MCF 10A (cell line): ENCODE measurements around the gene CSF1R. TPM values are rescaled to one million over a fixed set of nuclear protein-coding genes. Genes with fewer than 3 reads are reported as not detected.

Experiments
- BruUV-seq: library from RNA; stranded (reverse); fragments of 400-500 nt; replicated peaks from 2 replicates; lab custom pipeline; 2021; lab: Mats Ljungman, UMichigan
- CTCF ChIA-PET: fragments of 300-600 bp; sonication (Branson Sonifier 250); formaldehyde crosslinking; extraction: SDS; loops from one replicate; lab custom pipeline; 2021; ENCODE audit warnings: antibody characterized with exemption, inconsistent platforms; lab: Yijun Ruan, JAX
- POLR2A ChIA-PET: fragments of 300-600, 350-650 bp; sonication (Branson Sonifier 250); formaldehyde crosslinking; extraction: SDS; loops from one replicate; lab custom pipeline; 2020; ENCODE audit warnings: antibody characterized with exemption, inconsistent platforms; lab: Yijun Ruan, JAX
- DNase-seq: peaks from one replicate; pipeline ENCODE4 v3.0.0-alpha.2; 2018; ENCODE audit not compliant: unreplicated experiment
- H3K27ac Mint-ChIP-seq: one replicate; pipeline ENCODE4 v1.8.0; 2022; ENCODE audit warnings: mild to moderate bottlenecking, low read depth, mixed read lengths; ENCODE audit not compliant: unreplicated experiment
- H3K27me3 Mint-ChIP-seq: one replicate; pipeline ENCODE4 v1.8.0; 2022; ENCODE audit warnings: mixed read lengths; ENCODE audit not compliant: insufficient read depth, unreplicated experiment
- H3K36me3 Mint-ChIP-seq: one replicate; pipeline ENCODE4 v1.8.0; 2022; ENCODE audit warnings: mild to moderate bottlenecking, moderate library complexity, mixed read lengths; ENCODE audit not compliant: insufficient read depth, unreplicated experiment
- H3K4me1 Mint-ChIP-seq: one replicate; pipeline ENCODE4 v1.8.0; 2022; ENCODE audit warnings: mixed read lengths; ENCODE audit not compliant: insufficient read depth, unreplicated experiment
- H3K4me3 Mint-ChIP-seq: one replicate; pipeline ENCODE4 v1.8.0; 2022; ENCODE audit warnings: mild to moderate bottlenecking, moderate library complexity, mixed read lengths; ENCODE audit not compliant: unreplicated experiment
- H3K9me3 Mint-ChIP-seq: one replicate; pipeline ENCODE4 v1.8.0; 2022; ENCODE audit warnings: mixed read lengths; ENCODE audit not compliant: unreplicated experiment
- CTCF ChIP-seq: fragments of 200-600 bp; IDR thresholded peaks from one replicate; pipeline ENCODE4 v1.8.0; 2022; ENCODE audit warnings: antibody characterized with exemption, mild to moderate bottlenecking; ENCODE audit not compliant: unreplicated experiment
- intact Hi-C: fragments of 100-400 bp; cut with micrococcal nuclease; formaldehyde crosslinking; loops from 2 replicates; pipeline ENCODE4 v1.14.1; 2022
- total RNA-seq: library from RNA; stranded (reverse); gene quantifications from 2 replicates; pipeline ENCODE4 v1.2.3, GENCODE V29; 2022

The CSF1R gene
- total RNA-seq, 1 experiment from 2014 or later = 1.6 TPM

GRCh38 chr5:150069672-150070627 lies 16.4 kb downstream of the CSF1R start:
- Mint-ChIP-seq H3K4me1 (peaks cover 15% of the 10 kb centered on the region), H3K27me3 (no peaks in the 10 kb centered on the region), H3K4me3 (no peak overlapping the region), H3K9me3 (no peaks in the 10 kb centered on the region), H3K36me3 (no peaks in the 10 kb centered on the region), H3K27ac (no peak overlapping the region)
- intact Hi-C loops = no loop called here
- CTCF ChIA-PET = no interaction called here
- BruUV-seq = no TSS peak
- POLR2A ChIA-PET = interaction anchor here (0.8 kb wide), 1 partner anchor 42 kb away, joined by 3 read pairs; no protein-coding TSS in a partner anchor
- no peak for DNase-seq
- no peak for TF ChIP-seq CTCF

DNA sequence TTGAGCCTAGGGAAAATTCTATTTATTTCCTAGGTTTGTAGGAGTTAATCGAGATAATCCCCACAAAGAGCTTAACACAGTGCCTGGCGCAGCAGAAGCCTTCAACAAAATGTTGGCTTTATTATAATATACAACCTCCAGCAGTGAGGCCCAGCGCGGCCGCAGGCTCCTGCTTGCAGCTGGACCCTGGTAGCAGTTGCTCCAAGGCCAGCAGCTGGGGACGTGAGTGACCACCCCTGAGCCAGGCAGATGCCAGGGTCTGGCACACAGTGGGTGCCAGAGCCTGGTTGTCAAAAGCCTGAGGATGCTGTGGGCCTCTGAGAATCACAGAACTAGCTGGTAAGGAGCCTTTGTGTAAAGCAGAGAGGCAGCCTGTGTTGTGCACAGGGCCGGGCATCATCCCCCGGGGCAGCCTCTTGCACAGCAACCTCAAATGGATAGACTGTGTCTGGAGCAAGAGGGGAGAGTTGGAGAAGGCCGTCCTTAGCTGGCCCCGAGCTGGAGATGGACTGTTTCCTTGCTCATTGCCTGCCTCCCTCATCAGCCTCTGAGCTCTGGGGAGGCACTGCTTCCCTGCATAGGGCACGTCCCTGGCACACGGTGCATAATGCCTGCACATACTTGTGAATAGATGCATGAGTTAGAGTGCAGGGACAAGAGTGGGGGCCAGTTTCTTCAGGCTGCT lies 17.3 kb downstream of the CSF1R start:
- no peaks in the 10 kb centered on the region for H3K27me3 Mint-ChIP-seq
- no peak overlapping the region for H3K4me3 Mint-ChIP-seq
- H3K36me3 Mint-ChIP-seq = no peaks in the 10 kb centered on the region
- peaks cover 15% of the 10 kb centered on the region for H3K4me1 Mint-ChIP-seq
- CTCF ChIA-PET = interaction anchor here (1.0 kb wide), 1 partner anchor 282 kb away, joined by 3 read pairs; no protein-coding TSS in a partner anchor
- no peak overlapping the region for H3K27ac Mint-ChIP-seq
- intact Hi-C loops = no loop called here
- no peak for TF ChIP-seq CTCF
- H3K9me3 Mint-ChIP-seq = no peaks in the 10 kb centered on the region
- BruUV-seq = no TSS peak
- POLR2A ChIA-PET = no interaction called here
- DNase-seq = no peak

DNA sequence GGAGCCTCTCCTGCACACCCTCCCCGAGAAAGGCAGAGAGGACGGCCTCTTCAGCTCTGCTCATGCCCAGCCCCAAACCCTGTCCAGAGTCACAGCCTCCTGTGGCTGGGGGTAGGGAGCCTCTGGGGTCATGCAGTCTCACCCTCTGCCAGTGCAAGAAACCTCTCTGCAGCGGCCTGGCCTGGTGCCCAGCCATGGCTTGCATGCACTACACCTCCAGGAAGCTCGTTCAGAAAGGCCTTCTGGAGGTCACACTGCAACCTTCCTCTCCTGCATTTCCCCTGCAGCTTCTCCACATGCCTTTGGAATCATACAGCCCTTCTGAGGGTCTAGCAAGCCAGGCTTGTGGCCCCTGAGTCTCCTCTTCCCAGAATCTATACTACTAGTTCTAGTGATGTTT lies 17.9 kb downstream of the CSF1R start:
- H3K27me3 Mint-ChIP-seq = no peaks in the 10 kb centered on the region
- peaks cover 15% of the 10 kb centered on the region for H3K4me1 Mint-ChIP-seq
- no peaks in the 10 kb centered on the region for H3K9me3 Mint-ChIP-seq
- CTCF ChIA-PET = interaction anchor here (1.0 kb wide), 1 partner anchor 283 kb away, joined by 3 read pairs; no protein-coding TSS in a partner anchor
- POLR2A ChIA-PET = no interaction called here
- BruUV-seq = no TSS peak
- H3K27ac Mint-ChIP-seq = no peak overlapping the region
- no peak for DNase-seq
- H3K36me3 Mint-ChIP-seq = no peaks in the 10 kb centered on the region
- no peak for TF ChIP-seq CTCF
- intact Hi-C loops = no loop called here
- H3K4me3 Mint-ChIP-seq = no peak overlapping the region

DNA sequence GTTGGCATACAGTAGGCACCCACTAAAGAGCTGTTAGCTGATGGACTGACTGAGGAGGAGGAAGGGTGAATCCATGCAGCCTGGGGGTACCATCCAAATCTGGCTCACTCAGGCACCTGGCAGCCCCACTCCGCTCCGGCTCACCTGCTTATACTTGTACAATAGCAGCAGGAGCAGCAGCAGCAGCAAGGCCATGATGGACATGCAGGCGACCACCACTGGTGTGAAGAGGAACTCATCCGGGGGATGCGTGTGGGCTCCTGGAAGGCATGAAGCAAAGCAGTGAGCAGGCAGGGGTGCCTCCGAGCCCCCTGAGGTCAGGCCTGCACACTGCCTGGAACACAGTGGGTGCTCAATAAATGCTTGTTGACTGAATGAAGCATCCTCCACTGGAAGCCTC lies 18.3 kb downstream of the CSF1R start:
- Mint-ChIP-seq H3K4me3 (no peak overlapping the region), H3K4me1 (peaks cover 15% of the 10 kb centered on the region), H3K27me3 (no peaks in the 10 kb centered on the region), H3K9me3 (no peaks in the 10 kb centered on the region), H3K36me3 (no peaks in the 10 kb centered on the region), H3K27ac (no peak overlapping the region)
- no TSS peak for BruUV-seq
- POLR2A ChIA-PET = no interaction called here
- TF ChIP-seq CTCF = no peak
- intact Hi-C loops = no loop called here
- CTCF ChIA-PET = interaction anchor here (1.0 kb wide), 1 partner anchor 283 kb away, joined by 3 read pairs; no protein-coding TSS in a partner anchor
- no peak for DNase-seq
